DMS 273 (cell line): Measurements from ENCODE around the gene SRCIN1.

Source experiments
- DNase-seq: peaks from one replicate; lab custom pipeline; 2025; ENCODE audit not compliant: unreplicated experiment; lab: John Stamatoyannopoulos, UW

Gene SRCIN1

GRCh38 chr17:38617074-38617860, 11.5 kb upstream of the SRCIN1 start:
- peak; percentile 59 for DNase-seq

GRCh38 chr17:38616361-38616760, 10.6 kb upstream of the SRCIN1 start:
- DNase-seq, result no peak

GRCh38 chr17:38613981-38614779, 8.4 kb upstream of the SRCIN1 start:
- DNase-seq, result no peak

- DNase-seq, result no peak
Observed at GRCh38 chr17:38613525-38613980, 7.8 kb upstream of the SRCIN1 start.

GRCh38 chr17:38611872-38612376, 6.2 kb upstream of the SRCIN1 start:
- DNase-seq, result no peak

- no peak for DNase-seq
Observed at GRCh38 chr17:38611070-38611786, 5.5 kb upstream of the SRCIN1 start.

- peak; percentile 61 for DNase-seq
Observed at GRCh38 chr17:38609280-38610031, 3.7 kb upstream of the SRCIN1 start.

- no peak for DNase-seq
Observed at GRCh38 chr17:38608648-38609047, 2.9 kb upstream of the SRCIN1 start.

GRCh38 chr17:38606646-38607611, 1.2 kb upstream of the SRCIN1 start:
- peak; percentile 70 for DNase-seq

GRCh38 chr17:38605411-38605840, 326 bp downstream of the SRCIN1 start:
- no peak for DNase-seq

GRCh38 chr17:38604479-38605403, 1.0 kb downstream of the SRCIN1 start:
- DNase-seq, result peak; percentile 52

- no peak for DNase-seq
Observed at GRCh38 chr17:38603786-38604478, 1.8 kb downstream of the SRCIN1 start.

- no peak for DNase-seq
Observed at GRCh38 chr17:38602956-38603785, 2.6 kb downstream of the SRCIN1 start.

GRCh38 chr17:38602453-38602852, 3.3 kb downstream of the SRCIN1 start:
- DNase-seq, result no peak

GRCh38 chr17:38601539-38602351, 4.0 kb downstream of the SRCIN1 start:
- DNase-seq, result peak; percentile 56

GRCh38 chr17:38600906-38601305, 4.8 kb downstream of the SRCIN1 start:
- no peak for DNase-seq
